Medulla oblongata (tissue), 1 donor: ENCODE results near the gene GHDC.
"Not testable (repeated sequence)": the region's sequence is repeated elsewhere in the genome, so short reads cannot be mapped to it uniquely, and the experiment has no call there.

ENCODE experiments used
- DNase-seq: peaks from one replicate; pipeline ENCODE4 v3.0.0-alpha.2; 2015; ENCODE audit errors: extremely low spot score

Gene GHDC

DNA sequence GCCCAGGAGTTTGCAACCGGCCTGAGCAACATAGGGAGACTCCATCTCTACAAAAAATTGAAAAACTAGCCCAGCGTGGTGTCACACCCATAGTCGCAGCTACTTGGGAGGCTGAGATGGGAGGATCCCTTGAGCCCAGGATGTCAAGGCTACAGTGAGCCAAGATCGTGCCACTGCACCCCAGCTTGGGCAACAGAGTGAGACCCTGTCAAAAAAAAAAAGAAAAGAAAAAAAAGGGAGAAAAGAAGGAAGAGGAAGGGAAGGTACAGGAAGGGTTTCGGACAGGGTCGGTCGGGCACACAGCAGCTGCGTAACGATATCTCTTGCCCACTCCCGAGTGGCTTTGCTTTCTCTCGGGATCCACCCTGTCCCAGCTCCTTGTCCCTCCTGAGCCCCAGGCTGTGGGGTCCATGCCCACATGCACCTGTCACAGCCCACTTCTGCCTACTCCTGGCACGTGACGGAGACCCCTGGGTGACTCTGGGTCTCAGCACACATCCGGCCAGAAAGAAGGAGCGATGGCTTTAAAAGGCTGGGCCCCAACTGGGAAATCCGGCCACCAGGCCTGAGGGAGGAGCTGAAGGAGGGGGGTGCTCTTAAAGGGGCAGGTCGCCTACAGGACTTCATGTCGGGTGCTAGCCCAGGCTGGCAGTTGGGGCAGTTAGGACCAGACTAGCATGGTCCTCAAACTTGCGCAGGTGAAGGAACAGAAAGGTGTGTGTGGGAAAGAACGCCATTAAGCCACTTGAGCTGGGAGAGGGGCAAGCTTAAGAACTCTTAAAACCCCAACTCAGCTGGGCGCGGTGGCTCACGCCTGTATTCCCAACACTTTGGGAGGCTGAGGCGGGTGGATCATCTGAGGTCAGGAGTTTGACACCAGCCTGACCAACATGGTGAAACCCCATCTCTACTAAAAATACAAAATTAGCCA is at the start of gene GHDC:
Gene GHDC (minus strand): TSS at position 526 of the 931 bp plus-strand sequence. CDS start 913 bp downstream, outside the sequence.
- DNase-seq, result peak; percentile 95

- no peak for DNase-seq
These were observed 49.2 kb upstream of the GHDC start for GRCh38 chr17:42243493-42243982.

DNA sequence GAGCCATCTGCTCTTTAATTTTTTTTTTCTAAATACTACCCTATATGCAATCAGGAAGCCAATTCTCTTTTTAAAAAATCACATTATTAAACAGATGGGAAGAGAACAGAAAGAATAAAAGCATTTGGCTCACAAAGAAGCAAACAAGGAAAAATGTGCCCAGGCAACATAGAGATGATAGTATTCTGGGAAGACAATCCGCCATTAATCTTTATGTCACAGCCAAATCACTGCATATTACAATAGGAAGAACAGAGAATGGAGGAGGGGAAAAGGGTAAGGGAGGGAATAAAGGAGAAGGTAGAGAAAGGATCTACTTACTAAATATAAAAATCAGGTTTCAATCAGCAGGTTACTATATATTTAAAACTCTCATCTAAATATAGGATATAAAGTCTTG is 47.6 kb upstream of the GHDC start:
- DNase-seq, result no peak

GRCh38 chr17:42240863-42241262 is 46.6 kb upstream of the GHDC start:
- not testable (repeated sequence) for DNase-seq

GRCh38 chr17:42240201-42240600 is 45.9 kb upstream of the GHDC start:
- DNase-seq, result no peak

DNA sequence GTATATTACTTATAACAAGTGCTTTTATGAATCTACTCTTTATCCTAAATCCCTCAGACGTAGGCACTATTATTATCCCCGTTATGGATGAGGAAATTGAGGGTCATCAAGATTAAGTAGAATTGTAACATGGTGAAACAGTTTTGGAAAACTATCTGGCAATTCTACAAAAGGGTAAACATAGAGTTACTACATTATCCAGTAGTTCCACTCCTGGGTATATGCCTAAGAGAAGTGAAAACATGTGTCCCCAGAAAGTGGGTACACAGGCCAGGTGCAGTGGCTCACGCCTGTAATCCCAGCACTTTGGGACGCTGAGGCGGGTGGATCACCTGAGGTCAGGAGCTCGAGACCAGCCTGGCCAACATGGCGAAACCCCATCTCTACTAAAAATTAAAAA is 45.3 kb upstream of the GHDC start:
- not testable (repeated sequence) for DNase-seq

- no peak for DNase-seq
These were observed 42.5 kb upstream of the GHDC start for GRCh38 chr17:42236760-42237159.

GRCh38 chr17:42233994-42234393 is 39.7 kb upstream of the GHDC start:
- no peak for DNase-seq

DNA sequence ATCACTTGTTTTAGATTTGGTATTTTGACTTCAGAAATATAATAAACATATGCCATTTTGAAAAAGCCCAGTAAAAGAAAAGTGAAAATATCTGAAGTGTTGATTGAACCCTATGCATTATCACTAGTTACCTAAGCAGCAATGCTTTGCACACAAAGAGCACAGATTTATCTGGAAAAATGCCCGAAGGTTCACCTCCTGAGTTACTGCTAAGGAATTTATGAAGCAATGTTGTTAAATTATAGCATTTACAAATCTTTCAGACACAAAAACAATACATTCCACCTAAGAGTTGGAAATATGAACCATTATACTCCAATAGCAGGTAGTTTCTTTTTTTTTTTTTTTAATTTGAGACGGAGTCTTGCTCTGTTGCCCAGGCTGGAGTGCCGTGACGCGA is 38.9 kb upstream of the GHDC start:
- no peak for DNase-seq

GRCh38 chr17:42230225-42230624 is 35.9 kb upstream of the GHDC start:
- DNase-seq, result no peak

GRCh38 chr17:42227849-42228700 is 33.8 kb upstream of the GHDC start:
- no peak for DNase-seq

DNA sequence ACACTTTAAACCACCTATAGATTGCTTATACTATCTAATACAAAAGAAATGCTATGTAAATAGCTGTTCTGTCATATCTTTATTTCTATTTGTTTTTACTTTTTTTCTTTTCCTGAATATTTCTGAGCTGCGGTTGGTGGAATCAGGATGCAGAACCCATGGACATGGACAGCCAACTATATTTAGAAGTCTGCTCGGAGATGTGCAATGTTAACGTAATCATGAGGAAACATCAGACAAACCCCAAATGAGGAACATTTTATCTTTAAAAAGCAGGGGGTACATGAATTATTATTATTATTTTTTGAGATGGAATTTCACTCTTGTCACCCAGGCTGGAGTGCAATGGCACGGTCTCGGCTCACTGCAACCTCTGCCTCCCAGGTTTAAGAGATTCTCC is 31.4 kb upstream of the GHDC start:
- no peak for DNase-seq

DNA sequence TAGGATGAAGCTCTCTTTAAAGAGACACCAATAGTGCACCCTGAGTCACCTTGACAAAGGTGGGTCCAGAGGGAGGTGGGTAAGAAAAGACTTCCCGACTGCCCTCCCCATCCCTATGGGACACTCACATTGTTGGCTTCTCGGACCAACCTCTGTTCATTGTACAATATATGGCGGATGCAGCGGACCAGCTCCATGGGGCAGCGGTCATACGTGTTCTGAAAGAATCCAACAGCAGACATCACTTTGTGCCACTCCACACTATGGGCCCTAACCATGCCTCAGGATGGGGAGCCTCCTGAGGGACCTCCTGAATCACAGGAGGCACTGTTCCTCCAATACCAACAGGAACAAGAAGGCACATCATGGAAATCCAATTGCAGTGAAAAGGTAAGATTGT is 30.4 kb upstream of the GHDC start:
- no peak for DNase-seq

DNA sequence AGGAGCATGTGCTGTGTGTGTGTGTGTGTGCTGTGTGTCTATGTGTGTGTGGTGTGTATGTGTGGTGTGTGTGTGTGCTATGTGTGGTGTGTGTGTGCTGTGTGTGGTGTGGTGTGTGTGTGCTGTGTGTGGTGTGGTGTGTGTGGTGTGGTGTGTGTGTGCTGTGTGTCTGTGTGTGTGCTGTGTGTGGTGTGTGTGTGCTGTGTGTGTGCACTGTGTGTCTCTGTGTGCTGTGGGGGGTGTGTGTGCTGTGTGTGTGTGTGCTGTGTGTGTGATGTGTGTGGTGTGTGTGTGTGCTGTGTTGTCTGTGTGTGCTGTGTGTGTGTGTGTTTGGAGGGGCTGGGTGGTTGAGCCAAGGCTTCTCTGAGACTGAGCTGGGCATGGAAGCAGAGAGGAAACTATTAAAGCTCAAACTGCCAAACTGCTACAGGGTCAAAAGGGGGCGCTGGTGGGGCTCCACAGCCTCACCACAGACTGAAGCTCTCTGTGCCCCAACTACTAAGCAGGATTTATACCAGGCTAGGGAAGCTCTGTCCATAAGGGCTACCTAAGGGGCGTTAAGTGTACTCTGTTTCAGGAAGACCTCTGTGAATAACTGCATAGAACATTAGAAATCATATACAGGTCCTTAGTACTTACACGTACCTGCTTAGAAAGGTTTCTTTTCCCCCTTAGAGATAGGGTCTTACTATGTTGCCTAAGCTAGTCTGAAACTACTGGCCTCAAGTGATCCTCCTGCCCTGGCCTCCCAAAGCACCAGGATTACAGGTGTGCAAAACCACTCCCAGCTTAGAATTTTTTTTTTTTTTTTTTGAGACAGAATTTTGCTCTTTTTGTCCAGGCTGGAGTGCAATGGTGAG is 27.8 kb upstream of the GHDC start:
- peak; percentile 63 for DNase-seq

- DNase-seq, result not testable (repeated sequence)
These were observed 25.0 kb upstream of the GHDC start for GRCh38 chr17:42219280-42219679.

- no peak for DNase-seq
These were observed 19.9 kb upstream of the GHDC start for GRCh38 chr17:42214156-42214555.

GRCh38 chr17:42212382-42212781 is 18.1 kb upstream of the GHDC start:
- peak; percentile 15 for DNase-seq

- peak; percentile 81 for DNase-seq
These were observed 17.6 kb upstream of the GHDC start for GRCh38 chr17:42211921-42212341.

GRCh38 chr17:42210046-42210445 is 15.8 kb upstream of the GHDC start:
- no peak for DNase-seq

DNA sequence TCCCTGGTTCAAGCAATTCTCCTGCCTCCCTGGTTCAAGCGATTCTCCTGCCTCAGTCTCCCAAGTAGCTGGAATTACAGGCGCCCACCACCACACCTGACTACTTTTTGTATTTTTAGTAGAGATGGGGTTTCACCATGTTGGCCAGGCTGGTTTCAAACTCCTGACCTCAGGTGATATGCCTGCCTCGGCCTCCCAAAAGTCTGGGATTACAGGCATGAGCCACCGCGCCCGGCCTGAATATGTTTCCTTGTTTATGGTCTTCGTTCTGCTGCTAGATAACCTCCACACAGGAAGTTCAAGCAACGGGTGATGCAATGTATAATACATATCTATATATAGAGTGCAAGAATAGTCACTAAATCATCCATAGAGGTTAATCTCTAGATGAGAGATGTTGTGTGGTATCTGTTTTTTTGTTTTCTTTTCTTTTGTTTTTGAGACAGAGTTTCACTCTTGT is 11.9 kb upstream of the GHDC start:
- DNase-seq, result not testable (repeated sequence)

DNA sequence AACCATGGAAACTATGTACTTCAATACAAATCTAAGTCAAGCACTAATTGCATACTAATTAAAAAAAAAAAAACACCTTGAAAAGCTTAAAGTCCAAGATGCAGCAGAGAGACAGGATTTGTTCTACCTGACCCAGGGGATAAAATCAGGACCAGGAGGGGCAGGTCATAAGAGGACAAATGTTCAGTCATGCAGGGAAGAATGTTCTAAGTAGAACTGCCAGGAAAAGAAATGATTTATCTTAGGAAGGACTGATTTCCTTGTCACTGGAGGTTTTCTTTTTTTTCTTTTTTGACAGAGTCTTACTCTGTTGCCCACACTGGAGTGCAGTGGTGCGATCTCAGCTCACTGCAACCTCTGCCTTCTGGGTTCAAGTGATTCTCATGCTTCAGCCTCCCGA is 9.1 kb upstream of the GHDC start:
- DNase-seq, result no peak
